GM18951 (cell line): Measurements from ENCODE around the gene ABCB7.
"Not testable (repeated sequence)": the region's sequence is repeated elsewhere in the genome, so short reads cannot be mapped to it uniquely, and the experiment has no call there.

Experiments
- POLR2A ChIP-seq: IDR thresholded peaks from 4 replicates; pipeline ENCODE4 v1.6.1; 2011; ENCODE audit warnings: mild to moderate bottlenecking; ENCODE audit not compliant: insufficient read length, insufficient read depth; ENCODE audit errors: extremely low read depth
- in situ Hi-C: fragments of 300-500 bp; cut with MboI; formaldehyde crosslinking; loops from one replicate; pipeline ENCODE4 v1.12.0; 2022; ENCODE audit warnings: low sequenced_read_pairs, mixed read lengths, inconsistent platforms; ENCODE audit not compliant: unreplicated experiment

ABCB7 gene

GRCh38 chrX:75131973-75132627, 24.0 kb downstream of the ABCB7 start:
- in situ Hi-C loops, result no loop called here
- TF ChIP-seq POLR2A, result no peak

- in situ Hi-C loops, result not testable (repeated sequence)
Measured at GRCh38 chrX:75129069-75129468, 27.0 kb downstream of the ABCB7 start.

DNA sequence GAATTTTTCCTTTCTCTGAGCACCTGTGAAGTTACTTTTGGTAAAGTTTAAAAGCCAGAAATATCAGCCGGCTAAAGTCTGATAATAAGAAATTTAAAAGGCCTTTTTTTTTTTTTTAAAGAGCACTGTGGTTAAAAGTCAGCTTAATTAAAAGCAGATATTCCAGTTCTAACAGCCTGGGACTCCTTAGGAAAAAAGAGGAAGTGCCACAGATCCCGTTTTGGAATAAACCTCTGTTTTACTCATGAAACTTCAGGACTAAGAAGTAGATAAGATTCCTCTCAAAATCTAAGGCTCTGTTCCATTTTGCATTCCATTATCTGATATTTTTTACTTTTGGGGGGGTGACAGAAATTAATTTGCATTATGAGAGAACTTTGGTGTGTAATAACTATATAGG, 37.8 kb downstream of the ABCB7 start:
- TF ChIP-seq POLR2A, result no peak
- in situ Hi-C loops, result no loop called here

GRCh38 chrX:75115707-75116413, 40.2 kb downstream of the ABCB7 start:
- in situ Hi-C loops, result no loop called here
- TF ChIP-seq POLR2A, result no peak

GRCh38 chrX:75114638-75115037, 41.4 kb downstream of the ABCB7 start:
- no peak for TF ChIP-seq POLR2A
- in situ Hi-C loops, result no loop called here

DNA sequence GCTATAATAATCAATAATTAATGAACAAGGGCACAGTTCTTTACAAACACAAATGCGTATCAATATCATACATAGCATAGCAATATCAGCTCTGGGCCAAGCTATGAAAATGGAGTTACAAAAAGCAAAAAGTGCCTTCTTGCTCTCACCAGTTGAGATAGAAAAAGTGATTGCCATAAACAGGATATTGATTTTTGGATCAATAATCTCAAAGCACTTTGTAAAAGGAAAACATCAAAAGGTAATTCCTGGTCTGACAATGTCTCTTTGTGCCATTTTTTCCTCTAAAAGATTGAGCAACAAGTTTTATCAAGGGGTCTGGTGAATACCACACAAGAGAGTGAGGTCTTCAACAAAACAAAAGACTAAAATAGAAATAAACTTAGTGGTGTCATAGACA, 42.4 kb downstream of the ABCB7 start:
- TF ChIP-seq POLR2A, result no peak
- in situ Hi-C loops, result no loop called here

DNA sequence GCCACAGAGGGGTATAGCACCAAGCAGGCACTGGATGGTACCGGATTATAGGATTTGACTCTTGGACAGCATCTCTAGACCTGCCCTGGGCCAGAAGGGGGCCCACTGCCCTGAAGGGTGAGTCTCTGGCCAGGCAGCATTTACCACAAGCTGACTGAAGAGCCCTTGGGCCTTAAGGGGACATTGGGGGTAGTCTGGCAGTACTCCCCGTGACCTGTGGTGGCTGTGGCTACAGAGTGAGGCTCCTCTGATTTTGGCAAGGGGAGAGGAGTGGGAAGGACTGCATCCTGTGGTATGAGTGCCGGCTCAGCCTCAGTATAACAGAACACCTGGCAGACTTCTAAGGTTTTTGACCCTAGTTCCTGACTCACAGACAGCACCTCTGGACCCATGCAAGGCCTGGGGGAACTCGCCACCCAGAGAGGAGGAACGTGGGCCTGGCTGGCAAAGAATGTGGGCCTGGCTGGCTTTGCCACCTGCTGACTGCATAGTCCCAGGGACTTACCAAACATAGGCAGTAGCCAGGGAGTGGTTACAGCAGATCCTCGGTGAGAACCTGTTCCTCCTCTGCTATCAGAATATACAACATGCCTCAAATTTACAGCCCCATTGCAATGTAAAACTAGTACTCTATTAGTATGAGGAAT, 48.1 kb downstream of the ABCB7 start:
- in situ Hi-C loops, result no loop called here

DNA sequence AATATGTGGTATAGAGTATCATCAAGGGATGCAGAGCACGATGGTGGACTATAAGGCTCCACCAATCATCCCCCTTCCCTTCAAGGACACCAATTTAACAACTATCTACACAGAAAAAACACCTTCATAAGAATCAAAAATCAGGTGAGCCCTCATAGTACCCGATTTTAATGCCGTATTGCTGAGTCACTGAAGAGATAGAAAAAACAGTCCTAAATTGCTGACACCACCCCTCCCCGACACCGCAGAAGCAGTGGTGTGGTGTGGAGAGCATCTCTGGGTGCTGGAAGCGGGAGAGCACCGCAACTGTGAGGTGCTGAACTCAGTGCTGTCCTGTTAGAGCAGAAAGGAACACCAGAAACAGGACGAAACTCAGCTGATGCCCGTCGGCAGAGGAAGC, 49.3 kb downstream of the ABCB7 start:
- in situ Hi-C loops, result no loop called here
- no peak for TF ChIP-seq POLR2A

More for the DNA sequence above, 48.1 kb downstream of the ABCB7 start:
- no peak for TF ChIP-seq POLR2A

GRCh38 chrX:75096331-75096730, 59.8 kb downstream of the ABCB7 start:
- TF ChIP-seq POLR2A, result no peak
- in situ Hi-C loops, result no loop called here

- in situ Hi-C loops, result no loop called here
Measured at GRCh38 chrX:75086731-75087195, 69.3 kb downstream of the ABCB7 start.

DNA sequence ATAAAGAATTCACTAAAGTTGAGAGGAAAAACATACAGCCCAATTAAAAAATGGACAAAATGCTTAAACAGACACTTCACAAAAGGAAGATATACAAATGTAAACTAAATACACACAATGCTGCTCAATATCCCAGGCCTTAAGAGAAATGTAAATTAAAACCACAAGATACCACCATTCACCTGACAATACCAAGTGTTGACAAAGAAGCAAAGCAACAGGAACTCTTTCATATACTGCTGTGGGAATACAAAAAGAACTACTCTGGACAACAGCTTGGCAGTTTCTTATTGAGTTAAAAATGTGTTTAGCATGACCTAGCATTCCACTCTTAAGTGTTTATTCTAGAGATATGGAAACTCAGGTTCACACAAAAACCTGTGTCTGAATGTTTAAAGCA, 71.3 kb downstream of the ABCB7 start:
- in situ Hi-C loops, result no loop called here
- TF ChIP-seq POLR2A, result no peak

More at GRCh38 chrX:75086731-75087195, 69.3 kb downstream of the ABCB7 start:
- no peak for TF ChIP-seq POLR2A

- in situ Hi-C loops, result no loop called here
- no peak for TF ChIP-seq POLR2A
Measured at GRCh38 chrX:75076429-75076828, 79.7 kb downstream of the ABCB7 start.

DNA sequence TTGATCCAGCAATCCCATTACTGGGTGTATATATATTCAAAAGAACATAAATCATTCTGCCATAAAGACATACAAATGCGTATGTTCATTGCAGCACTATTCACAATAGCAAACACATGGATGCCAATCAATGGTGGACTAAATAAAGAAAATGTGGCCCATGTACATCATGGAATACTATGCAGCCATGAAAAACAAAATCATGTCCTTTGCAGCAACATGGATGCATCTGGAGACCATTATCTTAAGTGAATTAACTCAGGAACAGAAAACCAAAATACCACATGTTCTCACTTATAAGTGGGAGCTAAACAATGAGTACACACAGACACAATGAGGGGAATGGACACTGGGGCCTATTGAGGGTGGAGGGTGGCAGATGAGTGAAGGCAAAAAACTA, 81.6 kb downstream of the ABCB7 start:
- no peak for TF ChIP-seq POLR2A

GRCh38 chrX:75071334-75071733, 84.7 kb downstream of the ABCB7 start:
- in situ Hi-C loops, result no loop called here
- no peak for TF ChIP-seq POLR2A

More for the DNA sequence above, 81.6 kb downstream of the ABCB7 start:
- in situ Hi-C loops, result no loop called here
